GM12874 (cell line): Measurements from ENCODE around the gene INSR.

ENCODE experiments used
- TF ChIP-seq, protein P1 (sequence below): IDR thresholded peaks from 2 replicates; pipeline ENCODE4 v1.5.1; 2011; ENCODE audit warnings: low read depth, mild to moderate bottlenecking, control low read depth, low read length, moderate library complexity; ENCODE audit not compliant: insufficient read depth

The INSR gene

DNA sequence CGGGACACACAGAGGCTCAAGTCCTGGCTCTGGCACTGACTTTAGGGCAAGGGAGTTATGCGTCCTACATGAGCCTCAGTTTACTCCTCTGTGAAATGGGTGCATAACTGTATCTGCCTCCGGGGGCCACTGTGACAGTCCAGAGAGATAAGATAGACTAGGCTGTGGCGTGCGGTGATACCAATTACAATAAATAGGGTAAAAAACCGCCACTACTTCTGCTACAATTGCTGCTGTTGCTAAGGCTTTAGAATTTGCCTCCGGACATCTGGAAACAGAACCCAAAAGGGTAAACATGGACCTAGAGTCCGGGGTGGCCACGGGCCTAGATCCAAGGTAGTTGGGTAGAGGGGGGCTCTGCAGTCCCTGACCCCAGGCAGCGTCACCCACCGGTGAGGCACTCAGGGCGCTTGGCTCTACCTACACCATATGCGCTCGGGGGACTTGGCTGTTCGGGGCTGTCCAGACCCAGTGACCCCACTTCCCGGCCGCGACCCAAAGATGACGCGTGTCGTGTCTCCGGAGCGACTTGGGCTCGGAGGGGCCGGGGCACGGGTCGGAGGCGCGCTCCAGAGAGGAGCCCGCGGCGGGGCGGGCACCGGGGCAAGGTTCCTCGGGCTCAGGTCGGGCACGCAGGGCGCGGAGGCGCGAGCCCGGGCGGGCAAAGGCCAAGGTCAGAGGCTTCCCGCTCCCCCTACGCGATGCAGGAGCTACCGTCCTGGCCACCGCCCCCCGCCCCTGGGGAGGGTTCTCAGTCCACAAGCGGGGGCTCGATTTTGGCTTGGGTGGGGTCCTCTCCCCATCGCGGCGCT, 1.1 kb downstream of the INSR start:
- TF ChIP-seq, protein P1, sequence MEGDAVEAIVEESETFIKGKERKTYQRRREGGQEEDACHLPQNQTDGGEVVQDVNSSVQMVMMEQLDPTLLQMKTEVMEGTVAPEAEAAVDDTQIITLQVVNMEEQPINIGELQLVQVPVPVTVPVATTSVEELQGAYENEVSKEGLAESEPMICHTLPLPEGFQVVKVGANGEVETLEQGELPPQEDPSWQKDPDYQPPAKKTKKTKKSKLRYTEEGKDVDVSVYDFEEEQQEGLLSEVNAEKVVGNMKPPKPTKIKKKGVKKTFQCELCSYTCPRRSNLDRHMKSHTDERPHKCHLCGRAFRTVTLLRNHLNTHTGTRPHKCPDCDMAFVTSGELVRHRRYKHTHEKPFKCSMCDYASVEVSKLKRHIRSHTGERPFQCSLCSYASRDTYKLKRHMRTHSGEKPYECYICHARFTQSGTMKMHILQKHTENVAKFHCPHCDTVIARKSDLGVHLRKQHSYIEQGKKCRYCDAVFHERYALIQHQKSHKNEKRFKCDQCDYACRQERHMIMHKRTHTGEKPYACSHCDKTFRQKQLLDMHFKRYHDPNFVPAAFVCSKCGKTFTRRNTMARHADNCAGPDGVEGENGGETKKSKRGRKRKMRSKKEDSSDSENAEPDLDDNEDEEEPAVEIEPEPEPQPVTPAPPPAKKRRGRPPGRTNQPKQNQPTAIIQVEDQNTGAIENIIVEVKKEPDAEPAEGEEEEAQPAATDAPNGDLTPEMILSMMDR = no peak

DNA sequence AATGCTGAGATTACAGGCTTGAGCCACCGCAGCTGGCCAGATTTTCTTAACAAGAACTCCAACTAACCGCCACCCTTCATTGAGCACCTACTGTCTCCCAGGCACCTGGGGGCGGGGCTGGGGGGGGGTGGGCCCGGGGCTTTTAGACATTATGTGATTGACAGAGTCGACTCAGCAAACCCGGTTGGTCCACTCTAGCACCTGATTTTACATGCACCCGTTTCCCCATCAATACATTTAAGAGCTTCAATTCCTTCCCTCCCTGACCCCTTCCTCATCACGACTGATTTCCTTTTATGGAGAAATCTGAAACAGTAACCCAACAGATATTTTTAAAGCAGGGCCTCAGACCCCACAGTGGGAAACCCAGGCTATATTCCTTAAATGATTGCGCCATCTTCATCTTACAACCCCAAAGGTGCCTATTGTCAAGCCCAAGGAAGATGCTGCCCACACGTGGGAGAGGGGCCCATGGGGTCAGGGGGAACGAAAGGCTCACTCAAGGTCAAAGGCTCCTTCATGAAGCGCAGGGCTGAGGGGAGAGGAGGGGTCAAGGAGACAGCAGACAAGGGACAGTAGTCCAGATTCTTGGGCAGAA, 1.8 kb downstream of the INSR start:
- TF ChIP-seq, protein P1 = no peak

DNA sequence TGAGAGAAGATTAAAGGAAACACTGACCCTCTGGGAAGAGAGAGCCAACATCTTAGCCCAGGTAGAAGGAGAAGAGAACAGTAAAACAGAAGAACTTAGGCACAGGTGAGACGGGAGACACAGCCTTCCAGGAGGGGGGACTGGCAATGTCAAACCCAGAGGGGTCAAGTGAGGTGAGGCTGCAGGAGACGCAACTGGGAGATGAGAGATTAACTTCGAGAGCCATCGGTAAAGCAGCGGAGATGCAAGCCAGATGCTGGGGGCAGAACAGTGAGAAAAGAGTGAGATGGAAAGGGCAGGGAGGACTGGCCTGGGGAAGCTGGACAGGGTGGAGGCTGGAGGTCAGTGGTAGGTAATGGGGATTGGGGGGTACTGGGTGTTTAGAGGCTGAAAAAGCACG, 5.2 kb downstream of the INSR start:
- TF ChIP-seq, protein P1 = no peak

DNA sequence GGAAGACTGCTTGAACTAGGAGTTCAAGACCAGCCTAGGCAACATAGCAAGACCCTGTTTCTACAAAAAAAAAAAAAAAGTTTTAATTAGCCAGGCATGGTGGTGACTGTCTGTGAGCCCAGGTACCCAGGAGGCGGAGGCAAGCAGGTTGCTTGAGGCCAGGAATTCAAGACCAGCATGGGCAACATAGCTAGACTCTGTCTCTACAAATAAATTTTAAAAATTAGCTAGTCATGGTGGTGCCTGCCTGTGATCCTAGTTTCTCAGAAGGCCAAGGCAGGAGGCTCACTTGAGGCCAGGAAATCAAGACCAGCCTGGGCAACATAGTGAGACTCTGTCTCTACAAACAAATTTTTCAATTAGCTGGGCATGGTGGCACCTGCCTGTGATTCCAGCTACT, 6.1 kb downstream of the INSR start:
- TF ChIP-seq, protein P1 = no peak

DNA sequence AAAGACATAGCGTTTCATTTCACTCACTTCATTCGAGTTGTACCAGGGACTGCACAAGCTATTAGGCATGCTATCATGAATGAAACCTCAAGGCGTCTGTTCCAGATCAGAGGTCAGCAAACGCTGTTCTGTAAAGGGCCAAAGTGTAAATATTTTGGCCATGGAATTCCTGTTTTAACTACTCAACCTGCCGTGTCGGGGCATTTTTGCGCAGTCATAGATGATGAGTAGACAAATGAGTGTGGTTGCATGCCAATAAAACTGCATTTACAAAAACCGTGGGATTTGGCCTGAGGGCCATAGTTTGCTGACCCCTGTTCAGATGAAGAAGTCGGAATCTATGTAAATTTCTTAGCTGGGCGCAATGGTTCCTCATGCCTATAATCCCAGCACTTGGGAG, 6.5 kb downstream of the INSR start:
- TF ChIP-seq, protein P1 = no peak

DNA sequence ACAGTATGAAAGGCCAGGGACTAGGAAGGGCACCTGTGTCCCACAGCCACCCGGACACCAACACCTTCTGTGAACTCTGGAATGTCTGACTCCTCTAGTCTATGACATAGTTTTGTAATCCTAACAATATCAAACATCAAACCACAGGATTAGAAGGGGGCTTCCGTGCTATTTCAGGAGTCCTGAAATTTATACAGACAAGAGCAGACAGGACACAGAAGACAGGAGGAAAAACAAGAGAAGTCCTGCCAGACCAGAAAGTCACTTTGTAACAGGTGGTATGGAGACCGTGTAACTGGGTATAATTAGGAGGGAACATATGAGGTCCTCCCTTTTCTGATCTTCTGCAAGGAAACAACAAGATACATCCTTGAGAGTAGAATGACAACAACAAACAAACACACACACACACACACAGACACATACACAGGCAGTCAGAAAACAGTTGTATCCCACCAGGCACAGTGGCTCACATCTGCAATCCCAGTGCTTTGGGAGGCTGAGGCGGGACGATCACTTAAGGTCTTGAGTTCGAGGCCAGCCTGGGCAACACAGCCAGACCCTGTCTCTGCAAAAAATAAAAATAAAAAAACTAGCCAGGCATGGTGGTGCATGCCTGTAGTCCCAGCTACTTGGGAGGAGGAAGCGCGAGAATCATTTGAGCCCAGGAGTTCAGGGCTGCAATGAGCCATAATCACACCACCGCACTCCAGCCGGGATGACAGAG, 13.1 kb downstream of the INSR start:
- TF ChIP-seq, protein P1 = no peak

DNA sequence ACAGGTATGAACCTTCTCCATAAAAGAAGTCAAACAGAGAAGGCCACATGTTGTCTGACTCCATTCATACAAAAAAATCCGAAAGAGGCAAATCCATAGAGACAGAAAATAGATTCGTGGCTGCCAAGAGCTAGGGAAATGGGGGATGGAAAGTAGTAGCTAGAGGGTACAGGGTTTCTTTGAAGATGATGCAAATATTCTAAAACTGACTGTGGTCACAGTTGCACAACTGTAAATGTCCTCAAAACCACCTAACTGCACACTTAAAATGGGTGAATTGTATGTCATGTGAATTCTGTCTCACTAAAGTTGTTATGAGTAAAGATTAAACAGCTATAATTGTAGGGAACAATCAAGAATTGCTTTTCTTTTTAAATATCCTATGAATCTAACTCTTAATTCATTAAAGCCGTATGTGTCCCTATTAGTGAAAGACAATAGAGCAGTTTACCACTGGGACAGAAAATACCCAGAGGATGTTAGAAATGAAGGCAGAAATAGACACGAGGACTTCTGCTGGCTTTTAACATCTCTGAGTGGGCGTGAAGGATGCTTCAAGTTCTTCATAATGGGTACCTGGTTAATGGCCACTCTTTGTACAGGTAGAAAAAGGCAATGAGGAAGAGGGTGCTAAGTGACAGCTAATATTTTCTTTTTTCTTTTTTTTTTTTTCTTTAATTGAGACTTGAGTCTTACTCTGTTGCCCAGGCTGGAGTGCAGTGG, 21.2 kb downstream of the INSR start:
- TF ChIP-seq, protein P1 = no peak
